K562 (cell line): ENCODE data around the gene SHLD2. TPM values are rescaled to one million over a fixed set of nuclear protein-coding genes. Genes with fewer than 3 reads are reported as not detected.
"Not testable (repeated sequence)": the region's sequence is repeated elsewhere in the genome, so short reads cannot be mapped to it uniquely, and the experiment has no call there.

ENCODE experiments used
- ATAC-seq: fragments of 200-7000 bp; cut with Tn5 transposase; 3 replicates; pipeline ENCODE4 v1.9.1; 2020; ENCODE audit warnings: moderate library complexity
- BruUV-seq: library from RNA; stranded (reverse); fragments of 400-500 nt; replicated peaks from 2 replicates; lab custom pipeline; 2021; lab: Mats Ljungman, UMichigan
- CTCF ChIA-PET: fragments of 300-600 bp; formaldehyde crosslinking; extraction: SDS; loops from one replicate; lab custom pipeline; 2021; ENCODE audit warnings: low intra/inter-chr PET ratio; lab: Yijun Ruan, JAX
- POLR2A ChIA-PET: fragments of 300-600, 350-650 bp; sonication (Branson Sonifier 250); formaldehyde crosslinking; extraction: SDS; loops from one replicate; lab custom pipeline; 2021; ENCODE audit warnings: antibody characterized with exemption, inconsistent platforms; lab: Yijun Ruan, JAX
- DNase-seq, 4 experiments: peaks; one replicate each; pipeline versions ENCODE4 v3.0.0 to v3.0.0-alpha.2; 2011 to 2018; ENCODE audit warnings: low spot score in 3 of 4, mixed read lengths in 3 of 4; ENCODE audit errors: extremely low read depth in 1 of 4
- FAIRE-seq: peaks from 2 replicates; lab custom pipeline; 2011; peaks lifted over from hg19 to GRCh38; lab: Jason Lieb, UNC
- H2AFZ ChIP-seq: 2 replicates; pipeline ENCODE4 v1.6.0; 2011; ENCODE audit warnings: low read depth, low read length, control low read depth, inconsistent platforms
- H3K27ac ChIP-seq: fragments of 200-600 bp; 3 replicates; pipeline ENCODE4 v1.8.0; 2011; ENCODE audit warnings: low read depth, mild to moderate bottlenecking, control low read depth, inconsistent platforms, low read length, moderate library complexity, mixed read lengths; ENCODE audit errors: extremely low read depth
- H3K27me3 ChIP-seq, 2 experiments: fragments of 300-600 bp in 1 of 2; 2 replicates in 1 of 2; 3 replicates in 1 of 2; pipeline versions ENCODE4 v1.6.0 to v1.8.0; 2011; ENCODE audit warnings: inconsistent platforms in 2 of 2, low read length in 2 of 2, mild to moderate bottlenecking in 1 of 2, mixed read lengths in 1 of 2, moderate library complexity in 1 of 2; ENCODE audit not compliant: control insufficient read depth in 2 of 2, insufficient read depth in 2 of 2
- H3K36me3 ChIP-seq: fragments of 300-600 bp; 3 replicates; pipeline ENCODE4 v1.8.0; 2011; ENCODE audit warnings: mild to moderate bottlenecking, low read length, inconsistent platforms; ENCODE audit not compliant: control insufficient read depth, insufficient read depth
- H3K4me1 ChIP-seq, 2 experiments: fragments of 200-600 bp in 1 of 2; replicated peaks in 1 of 2; 2 replicates in 1 of 2; 3 replicates in 1 of 2; pipeline versions ENCODE4 v1.5.1 to v1.8.0; 2011; ENCODE audit warnings: inconsistent platforms in 2 of 2, low read length in 2 of 2, mild to moderate bottlenecking in 1 of 2, mixed read lengths in 1 of 2, moderate library complexity in 1 of 2; ENCODE audit not compliant: control insufficient read depth in 2 of 2, insufficient read depth in 2 of 2
- H3K4me2 ChIP-seq: 2 replicates; pipeline ENCODE4 v1.6.1; 2011; ENCODE audit warnings: low read length, control low read depth, inconsistent platforms, mixed read lengths; ENCODE audit not compliant: insufficient read depth
- H3K4me3 ChIP-seq: fragments of 200-600 bp; sonication (generic), shearing (Covaris generic); 2 replicates; pipeline ENCODE4 v1.5.1; 2016; ENCODE audit warnings: control low read depth, inconsistent platforms
- H3K79me2 ChIP-seq: fragments of 200-600 bp; 3 replicates; pipeline ENCODE4 v1.8.0; 2011; ENCODE audit warnings: low read length, inconsistent platforms; ENCODE audit not compliant: control insufficient read depth, insufficient read depth
- H3K9ac ChIP-seq, 2 experiments: 2 replicates each; pipeline versions ENCODE4 v1.6.0 to v1.6.1; 2011; ENCODE audit warnings: low read depth in 2 of 2, low read length in 2 of 2, control low read depth in 1 of 2, inconsistent platforms in 1 of 2, mild to moderate bottlenecking in 1 of 2, mixed read lengths in 1 of 2; ENCODE audit not compliant: insufficient read depth in 1 of 2
- H3K9me1 ChIP-seq: one replicate; pipeline ENCODE4 v1.6.0; 2011; ENCODE audit warnings: inconsistent platforms, mild to moderate bottlenecking, low read length, moderate library complexity; ENCODE audit not compliant: control insufficient read depth, insufficient read depth
- H3K9me3 ChIP-seq: replicated peaks from 2 replicates; pipeline ENCODE4 v1.5.1; 2011; ENCODE audit warnings: low read depth, low read length, inconsistent platforms; ENCODE audit not compliant: control insufficient read depth, insufficient read depth
- H4K20me1 ChIP-seq: replicated peaks from 2 replicates; pipeline ENCODE4 v1.6.1; 2011; ENCODE audit warnings: low read length, inconsistent platforms, mixed read lengths; ENCODE audit not compliant: control insufficient read depth, insufficient read depth
- CTBP1 ChIP-seq: fragments of 450-650 bp; IDR thresholded peaks from 2 replicates; pipeline ENCODE4 v1.6.1; 2016; ENCODE audit warnings: borderline replicate concordance
- MAFF ChIP-seq: IDR thresholded peaks from 2 replicates; pipeline ENCODE4 v1.6.1; 2012; ENCODE audit warnings: low read length, improper control_type of control experiment
- NCOA6 ChIP-seq: fragments of 450-650 bp; IDR thresholded peaks from 2 replicates; pipeline ENCODE4 v1.6.1; 2017; ENCODE audit warnings: mild to moderate bottlenecking
- ZNF76 ChIP-seq: fragments of 250-450 bp; sonication (Bioruptor Pico); IDR thresholded peaks from 2 replicates; pipeline ENCODE4 v1.4.0; 2020; ENCODE audit warnings: mild to moderate bottlenecking, moderate library complexity, borderline replicate concordance
- WGBS: fragments of 100-300 bp; shearing (Covaris generic); methylation state at CpG from one replicate; pipeline ENCODE4 v1.1.6; 2016; ENCODE audit warnings: low coverage, mixed read lengths; ENCODE audit not compliant: insufficient coverage; ENCODE audit errors: missing lambda C conversion rate; 5-methylcytosine and 5-hydroxymethylcytosine counted together
- in situ Hi-C: fragments of 300-500 bp; cut with MboI; formaldehyde crosslinking; loops from 4 replicates; pipeline ENCODE4 v1.15.0; 2018; ENCODE audit warnings: inconsistent platforms, mixed read lengths
- intact Hi-C: fragments of 100-400 bp; cut with micrococcal nuclease; formaldehyde crosslinking; loops from 2 replicates; pipeline ENCODE4 v1.14.2; 2022
- polyA plus RNA-seq, 8 experiments: library from polyadenylated mRNA; depleted of rRNA in 4 of 8; stranded (reverse) in 5 of 8; unstranded in 3 of 8; fragments of >200 nt; fragmentation: Nextera tagmentation in 2 of 8; fragmentation: Illumina TruSeq in 1 of 8; extraction: Ambion mirVana in 2 of 8; extraction: Trizol in 1 of 8; gene quantifications; 2 replicates each; pipeline versions ENCODE4 v1.2.1 to v1.2.3, GENCODE V29; 2011 to 2014; ENCODE audit warnings: inconsistent platforms in 1 of 8, missing spikeins in 1 of 8
- total RNA-seq, 7 experiments: library from RNA; depleted of rRNA in 6 of 7; stranded (reverse); fragments of >200 nt in 6 of 7; fragmentation: Illumina TruSeq in 2 of 7; extraction: Trizol in 2 of 7; gene quantifications; 2 replicates each; pipeline versions ENCODE4 v1.2.1 to v1.2.3, GENCODE V29; 2011 to 2021; ENCODE audit warnings: low replicate concordance in 1 of 7
- TF ChIP-seq, protein P1 (sequence below), 2 experiments: IDR thresholded peaks; 2 replicates each; pipeline ENCODE4 v1.6.1; 2012; ENCODE audit warnings: improper control_type of control experiment in 2 of 2, low read depth in 2 of 2, low read length in 2 of 2, borderline replicate concordance in 1 of 2
- TF ChIP-seq, protein P2 (sequence below): sonication (generic); formaldehyde crosslinking; IDR thresholded peaks from 2 replicates; pipeline ENCODE4 v1.4.0; 2020; ENCODE audit warnings: mild to moderate bottlenecking, missing genetic modification reagents

Gene SHLD2
- total and polyA plus RNA-seq, 9 of the 15 experiments (the other 6 are each of a cell fraction or from before 2014, with no cell fraction given) = 21.6 to 51.2 (median 39.4) TPM

DNA sequence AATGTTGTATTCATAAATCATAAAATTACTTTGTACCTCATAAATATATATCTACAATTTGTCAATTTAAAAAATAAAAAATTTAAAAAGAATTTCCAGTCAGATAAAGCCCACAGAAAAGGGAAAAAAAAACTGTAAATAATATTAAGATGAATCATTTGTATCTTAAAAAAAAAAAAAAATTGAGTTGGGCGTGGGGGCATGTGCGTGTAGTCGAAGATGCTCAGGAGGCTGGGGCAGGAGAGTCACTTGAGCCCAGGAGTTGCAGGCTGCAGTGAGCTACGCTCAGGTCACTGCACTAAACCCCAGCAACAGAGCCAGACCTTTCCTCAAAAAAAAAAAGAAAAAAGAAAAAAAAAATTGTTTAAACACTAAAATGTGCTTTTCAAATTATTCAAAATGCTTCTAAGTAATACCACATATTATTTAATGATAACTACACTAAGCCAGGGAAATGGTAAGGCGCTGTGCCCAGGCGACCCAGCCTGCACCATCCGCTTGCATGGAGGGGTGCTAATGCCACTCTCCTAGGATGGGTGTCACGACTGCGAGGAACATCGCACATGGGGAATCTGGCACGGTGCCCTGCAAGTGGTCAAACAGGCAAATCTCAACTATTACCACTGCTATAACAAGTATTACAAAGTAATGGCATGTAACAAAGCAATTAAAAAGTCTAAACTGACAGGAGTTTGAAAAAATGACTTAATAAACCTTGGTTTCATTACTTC, 15.7 kb upstream of the SHLD2 start (continued):
- TF ChIP-seq, protein P1, sequence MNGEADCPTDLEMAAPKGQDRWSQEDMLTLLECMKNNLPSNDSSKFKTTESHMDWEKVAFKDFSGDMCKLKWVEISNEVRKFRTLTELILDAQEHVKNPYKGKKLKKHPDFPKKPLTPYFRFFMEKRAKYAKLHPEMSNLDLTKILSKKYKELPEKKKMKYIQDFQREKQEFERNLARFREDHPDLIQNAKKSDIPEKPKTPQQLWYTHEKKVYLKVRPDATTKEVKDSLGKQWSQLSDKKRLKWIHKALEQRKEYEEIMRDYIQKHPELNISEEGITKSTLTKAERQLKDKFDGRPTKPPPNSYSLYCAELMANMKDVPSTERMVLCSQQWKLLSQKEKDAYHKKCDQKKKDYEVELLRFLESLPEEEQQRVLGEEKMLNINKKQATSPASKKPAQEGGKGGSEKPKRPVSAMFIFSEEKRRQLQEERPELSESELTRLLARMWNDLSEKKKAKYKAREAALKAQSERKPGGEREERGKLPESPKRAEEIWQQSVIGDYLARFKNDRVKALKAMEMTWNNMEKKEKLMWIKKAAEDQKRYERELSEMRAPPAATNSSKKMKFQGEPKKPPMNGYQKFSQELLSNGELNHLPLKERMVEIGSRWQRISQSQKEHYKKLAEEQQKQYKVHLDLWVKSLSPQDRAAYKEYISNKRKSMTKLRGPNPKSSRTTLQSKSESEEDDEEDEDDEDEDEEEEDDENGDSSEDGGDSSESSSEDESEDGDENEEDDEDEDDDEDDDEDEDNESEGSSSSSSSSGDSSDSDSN (IDR thresholded peaks at IDR 0.05; ENCODE audit: borderline replicate concordance in 1 of 2, low read depth in 2 of 2, low read length in 2 of 2) = no peak
- no peak for TF ChIP-seq MAFF
- TF ChIP-seq CTBP1 = no peak
- TF ChIP-seq NCOA6 = no peak
- TF ChIP-seq, protein P2, sequence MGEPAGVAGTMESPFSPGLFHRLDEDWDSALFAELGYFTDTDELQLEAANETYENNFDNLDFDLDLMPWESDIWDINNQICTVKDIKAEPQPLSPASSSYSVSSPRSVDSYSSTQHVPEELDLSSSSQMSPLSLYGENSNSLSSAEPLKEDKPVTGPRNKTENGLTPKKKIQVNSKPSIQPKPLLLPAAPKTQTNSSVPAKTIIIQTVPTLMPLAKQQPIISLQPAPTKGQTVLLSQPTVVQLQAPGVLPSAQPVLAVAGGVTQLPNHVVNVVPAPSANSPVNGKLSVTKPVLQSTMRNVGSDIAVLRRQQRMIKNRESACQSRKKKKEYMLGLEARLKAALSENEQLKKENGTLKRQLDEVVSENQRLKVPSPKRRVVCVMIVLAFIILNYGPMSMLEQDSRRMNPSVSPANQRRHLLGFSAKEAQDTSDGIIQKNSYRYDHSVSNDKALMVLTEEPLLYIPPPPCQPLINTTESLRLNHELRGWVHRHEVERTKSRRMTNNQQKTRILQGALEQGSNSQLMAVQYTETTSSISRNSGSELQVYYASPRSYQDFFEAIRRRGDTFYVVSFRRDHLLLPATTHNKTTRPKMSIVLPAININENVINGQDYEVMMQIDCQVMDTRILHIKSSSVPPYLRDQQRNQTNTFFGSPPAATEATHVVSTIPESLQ (CRISPR knock-in tag) = no peak
- TF ChIP-seq ZNF76 (CRISPR knock-in tag) = no peak

DNA sequence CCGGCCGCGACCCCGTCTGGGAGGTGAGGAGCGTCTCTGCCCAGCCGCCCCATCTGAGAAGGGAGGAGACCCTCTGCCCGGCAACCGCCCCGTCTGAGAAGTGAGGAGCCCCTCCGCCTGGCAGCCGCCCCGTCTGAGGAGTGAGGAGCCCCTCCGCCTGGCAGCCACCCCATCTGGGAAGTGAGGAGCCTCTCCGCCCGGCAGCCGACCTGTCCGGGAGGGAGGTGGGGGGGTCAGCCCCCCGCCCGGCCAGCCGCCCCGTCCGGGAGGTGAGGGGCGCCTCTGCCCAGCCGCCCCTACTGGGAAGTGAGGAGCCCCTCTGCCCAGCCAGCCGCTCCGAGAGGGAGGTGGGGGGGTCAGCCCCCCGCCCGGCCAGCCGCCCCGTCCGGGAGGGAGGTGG, 14.4 kb upstream of the SHLD2 start:
- intact Hi-C loops, CTCF ChIA-PET: not testable (repeated sequence)
- peaks cover 30% of the 10 kb centered on the region for H3K79me2 ChIP-seq

More for the DNA sequence above, 14.4 kb upstream of the SHLD2 start:
- BruUV-seq, DNase-seq, H3K4me3 ChIP-seq, H3K9me3 ChIP-seq, H3K27me3 ChIP-seq, FAIRE-seq, H3K9ac ChIP-seq, POLR2A ChIA-PET, H3K4me1 ChIP-seq, H3K9me1 ChIP-seq, H2AFZ ChIP-seq, H3K27ac ChIP-seq, H4K20me1 ChIP-seq, ATAC-seq, H3K4me2 ChIP-seq, H3K36me3 ChIP-seq, in situ Hi-C loops: not testable (repeated sequence)
- WGBS = 82% methylated on average over 4 of the region's 31 CpGs
